A549 (cell line): ENCODE measurements around the gene PHF21B.

Experiments used
- CTCF ChIP-seq: fragments of >200 bp; sonication (Bioruptor Twin); formaldehyde crosslinking; IDR thresholded peaks from 3 replicates; pipeline ENCODE4 v1.5.1; 2016
- EP300 ChIP-seq, 2 experiments: fragments of >200 bp; sonication (Bioruptor Twin); formaldehyde crosslinking; IDR thresholded peaks; 2 replicates in 1 of 2; 3 replicates in 1 of 2; pipeline ENCODE4 v1.6.1; 2016 to 2017
- GATA3 ChIP-seq: IDR thresholded peaks from 2 replicates; pipeline ENCODE4 v1.6.1; 2012; ENCODE audit warnings: borderline replicate concordance
- JUNB ChIP-seq: fragments of >200 bp; sonication (Bioruptor Twin); formaldehyde crosslinking; IDR thresholded peaks from 2 replicates; pipeline ENCODE4 v1.6.1; 2016
- SREBF2 ChIP-seq: fragments of 450-650 bp; IDR thresholded peaks from 2 replicates; pipeline ENCODE4 v1.6.1; 2014; ENCODE audit warnings: mild to moderate bottlenecking, moderate library complexity

DNA sequence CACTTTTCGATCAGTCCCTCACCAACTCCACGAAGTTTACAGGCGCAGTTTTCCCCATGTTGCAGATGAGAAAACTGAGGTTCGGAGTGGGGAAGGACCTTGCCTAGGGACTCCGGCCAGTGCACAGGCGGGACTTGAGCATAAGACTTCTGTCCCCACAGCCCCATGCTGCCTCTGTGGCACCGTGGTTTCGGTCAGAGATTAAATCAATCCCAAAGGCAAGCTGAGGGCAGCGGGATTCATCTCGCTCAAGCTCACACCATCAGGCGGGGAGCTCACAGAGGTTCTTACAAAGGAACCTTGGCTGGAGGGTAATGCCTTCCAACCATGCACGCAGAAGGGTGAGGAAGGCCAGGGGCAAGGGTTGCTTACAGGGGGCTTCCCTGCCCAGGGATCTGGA is 115.5 kb downstream of the PHF21B start:
- no peak for TF ChIP-seq EP300 (IDR thresholded peaks at IDR 0.05)
- TF ChIP-seq JUNB, result no peak
- no peak for TF ChIP-seq CTCF
- TF ChIP-seq SREBF2, result no peak
- TF ChIP-seq GATA3, result no peak
